Neuronal stem cell (in vitro differentiated cells): ENCODE measurements around the gene TCP1.

Experiments
- DNase-seq: peaks from one replicate; pipeline ENCODE4 v3.0.0-alpha.2; 2013; ENCODE audit warnings: low spot score
- H2AFZ ChIP-seq: one replicate; pipeline ENCODE4 v1.6.1; 2013; ENCODE audit warnings: mild to moderate bottlenecking, low read length, inconsistent platforms
- H2AK5ac ChIP-seq: 2 replicates; pipeline ENCODE4 v1.6.1; 2013; ENCODE audit warnings: low read depth, mild to moderate bottlenecking, inconsistent platforms, low read length, moderate library complexity, mixed read lengths
- H2BK120ac ChIP-seq: 2 replicates; pipeline ENCODE4 v1.6.1; 2013; ENCODE audit warnings: low read depth, mild to moderate bottlenecking, inconsistent platforms, low read length, moderate library complexity, mixed read lengths
- H2BK12ac ChIP-seq: one replicate; pipeline ENCODE4 v1.6.1; 2013; ENCODE audit warnings: low read length, inconsistent platforms
- H2BK15ac ChIP-seq: 2 replicates; pipeline ENCODE4 v1.6.1; 2013; ENCODE audit warnings: mild to moderate bottlenecking, low read length, inconsistent platforms, mixed read lengths
- H2BK5ac ChIP-seq: one replicate; pipeline ENCODE4 v1.6.1; 2013; ENCODE audit warnings: inconsistent platforms, mild to moderate bottlenecking, low read length, moderate library complexity
- H3K14ac ChIP-seq: one replicate; pipeline ENCODE4 v1.6.1; 2013; ENCODE audit warnings: low read length, inconsistent platforms
- H3K18ac ChIP-seq: 2 replicates; pipeline ENCODE4 v1.6.1; 2013; ENCODE audit warnings: low read length, inconsistent platforms
- H3K23ac ChIP-seq: 2 replicates; pipeline ENCODE4 v1.6.1; 2013; ENCODE audit warnings: low read depth, mild to moderate bottlenecking, mixed read lengths, low read length, inconsistent platforms; ENCODE audit not compliant: poor library complexity
- H3K27ac ChIP-seq: replicated peaks from 3 replicates; pipeline ENCODE4 v1.5.1; 2013; ENCODE audit warnings: low read length, inconsistent platforms
- H3K27me3 ChIP-seq, 3 experiments: 2 replicates each; pipeline ENCODE4 v1.6.1; 2013; ENCODE audit warnings: low read length in 3 of 3, mild to moderate bottlenecking in 2 of 3, inconsistent platforms in 1 of 3, low read depth in 1 of 3, mixed read lengths in 1 of 3, moderate library complexity in 1 of 3; ENCODE audit not compliant: control insufficient read depth in 3 of 3, insufficient read depth in 3 of 3
- H3K36me3 ChIP-seq, 2 donors: replicated peaks in 1 of 2; 2 replicates each; pipeline ENCODE4 v1.6.1; 2013; ENCODE audit warnings: low read length in 2 of 2; ENCODE audit not compliant: control insufficient read depth in 2 of 2, insufficient read depth in 2 of 2
- H3K4ac ChIP-seq: 2 replicates; pipeline ENCODE4 v1.6.1; 2013; ENCODE audit warnings: inconsistent platforms, mild to moderate bottlenecking, low read length, moderate library complexity
- H3K4me1 ChIP-seq, 2 donors: 1 replicate in 1 of 2; 2 replicates in 1 of 2; pipeline ENCODE4 v1.6.1; 2013; ENCODE audit warnings: low read length in 2 of 2, low read depth in 1 of 2; ENCODE audit not compliant: control insufficient read depth in 2 of 2, insufficient read depth in 1 of 2
- H3K4me2 ChIP-seq: one replicate; pipeline ENCODE4 v1.6.1; 2013; ENCODE audit warnings: mild to moderate bottlenecking, low read length, inconsistent platforms; ENCODE audit not compliant: insufficient read depth, poor library complexity, severe bottlenecking
- H3K4me3 ChIP-seq, 2 donors: 2 replicates each; pipeline ENCODE4 v1.5.1; 2013; ENCODE audit warnings: low read length in 2 of 2, mild to moderate bottlenecking in 2 of 2, inconsistent platforms in 1 of 2, moderate library complexity in 1 of 2
- H3K79me1 ChIP-seq: one replicate; pipeline ENCODE4 v1.6.1; 2013; ENCODE audit warnings: low read depth, mild to moderate bottlenecking, inconsistent platforms, low read length, moderate library complexity
- H3K9ac ChIP-seq: one replicate; pipeline ENCODE4 v1.6.1; 2013; ENCODE audit warnings: mild to moderate bottlenecking, low read depth, low read length, inconsistent platforms; ENCODE audit not compliant: poor library complexity
- H3K9me3 ChIP-seq, 2 donors: replicated peaks in 1 of 2; 2 replicates each; pipeline versions ENCODE3 to v1.6.1; 2013; ENCODE audit warnings: low read length in 2 of 2, mild to moderate bottlenecking in 2 of 2, inconsistent platforms in 1 of 2, low read depth in 1 of 2, mixed read lengths in 1 of 2, moderate library complexity in 1 of 2; ENCODE audit not compliant: control insufficient read depth in 2 of 2, insufficient read depth in 1 of 2
- H4K8ac ChIP-seq: one replicate; pipeline ENCODE4 v1.6.1; 2013; ENCODE audit warnings: low read depth, mild to moderate bottlenecking, inconsistent platforms, low read length, moderate library complexity
- H4K91ac ChIP-seq: one replicate; pipeline ENCODE4 v1.6.1; 2013; ENCODE audit warnings: low read length, low read depth, mild to moderate bottlenecking, inconsistent platforms; ENCODE audit not compliant: poor library complexity
- WGBS, 2 donors: extraction: QIAGEN DNeasy Blood & Tissue Kit; methylation state at CpG; one replicate each; pipeline ENCODE4 v1.1.7; 2013; ENCODE audit warnings: missing lambda C conversion rate in 2 of 2, mixed read lengths in 1 of 2; ENCODE audit not compliant: insufficient read length in 2 of 2, insufficient replicate concordance in 1 of 2; ENCODE audit errors: extremely low coverage in 2 of 2; 5-methylcytosine and 5-hydroxymethylcytosine counted together

The TCP1 gene

GRCh38 chr6:159760602-159761057, 28.8 kb downstream of the TCP1 start:
- Histone ChIP-seq H3K79me1 (peaks cover 9% of the 10 kb centered on the region), H2AK5ac (no peak overlapping the region), H3K4me2 (peak overlapping the region; percentile 72), H2BK5ac (no peak overlapping the region), H2BK15ac (no peak overlapping the region), H2AFZ (no peak overlapping the region), H2BK120ac (no peak overlapping the region), H3K14ac (no peak overlapping the region), H4K91ac (no peak overlapping the region), H3K4me3 (peak overlapping the region in 1 of 2 donors; percentile 75), H3K4me1 (peaks cover 16 to 28% of the 10 kb centered on the region in 2 donors), H3K27me3 (no peaks in the 10 kb centered on the region), H3K27ac (peak overlapping the region; percentile 84), H3K4ac (no peak overlapping the region), H3K23ac (no peak overlapping the region), H3K18ac (no peak overlapping the region), H3K9ac (no peak overlapping the region), H4K8ac (no peak overlapping the region), H3K36me3 (peaks cover 24 to 78% of the 10 kb centered on the region in 2 donors), H2BK12ac (no peak overlapping the region), H3K9me3 (no peaks in the 10 kb centered on the region)
- DNase-seq: peak; percentile 41
- WGBS, 2 donors: no CpG with 5 or more reads among the region's 3 CpGs

- H2AK5ac ChIP-seq: no peak overlapping the region
- H2BK12ac ChIP-seq: no peak overlapping the region
- H4K8ac ChIP-seq: no peak overlapping the region
- no peak overlapping the region for H3K4me3 ChIP-seq
- H3K27ac ChIP-seq: peak overlapping the region; percentile 84
- H2AFZ ChIP-seq: no peak overlapping the region
- no peak overlapping the region for H3K18ac ChIP-seq
- no peak overlapping the region for H3K4me2 ChIP-seq
- H3K4me1 ChIP-seq: peaks cover 16 to 25% of the 10 kb centered on the region in 2 donors
- no peak for DNase-seq
- H3K14ac ChIP-seq: no peak overlapping the region
- no peak overlapping the region for H3K9ac ChIP-seq
- peaks cover 27 to 78% of the 10 kb centered on the region in 2 donors for H3K36me3 ChIP-seq
- H3K27me3 ChIP-seq: no peaks in the 10 kb centered on the region
- H3K9me3 ChIP-seq: no peaks in the 10 kb centered on the region
- peaks cover 8% of the 10 kb centered on the region for H3K79me1 ChIP-seq
- no peak overlapping the region for H3K23ac ChIP-seq
- no peak overlapping the region for H3K4ac ChIP-seq
- H4K91ac ChIP-seq: no peak overlapping the region
- H2BK120ac ChIP-seq: no peak overlapping the region
- WGBS, 2 donors: no CpG with 5 or more reads among the region's 2 CpGs
- H2BK5ac ChIP-seq: no peak overlapping the region
- no peak overlapping the region for H2BK15ac ChIP-seq
Measured at GRCh38 chr6:159759645-159760044, 29.8 kb downstream of the TCP1 start.

GRCh38 chr6:159758031-159759001, 31.1 kb downstream of the TCP1 start:
- Histone ChIP-seq H3K4ac (no peak overlapping the region), H2AFZ (no peak overlapping the region), H3K18ac (no peak overlapping the region), H2BK5ac (no peak overlapping the region), H3K23ac (no peak overlapping the region), H3K27ac (no peak overlapping the region), H2AK5ac (no peak overlapping the region), H3K27me3 (no peaks in the 10 kb centered on the region), H3K79me1 (peaks cover 5% of the 10 kb centered on the region), H3K4me2 (no peak overlapping the region), H3K4me1 (peaks cover 15 to 21% of the 10 kb centered on the region in 2 donors), H4K8ac (no peak overlapping the region), H4K91ac (no peak overlapping the region), H3K4me3 (no peak overlapping the region), H2BK120ac (no peak overlapping the region), H3K9ac (no peak overlapping the region), H3K9me3 (no peaks in the 10 kb centered on the region), H2BK15ac (no peak overlapping the region), H3K14ac (no peak overlapping the region), H2BK12ac (no peak overlapping the region), H3K36me3 (peaks cover 24 to 79% of the 10 kb centered on the region in 2 donors)
- WGBS, 2 donors: no CpG with 5 or more reads among the region's 7 CpGs
- no peak for DNase-seq

DNA sequence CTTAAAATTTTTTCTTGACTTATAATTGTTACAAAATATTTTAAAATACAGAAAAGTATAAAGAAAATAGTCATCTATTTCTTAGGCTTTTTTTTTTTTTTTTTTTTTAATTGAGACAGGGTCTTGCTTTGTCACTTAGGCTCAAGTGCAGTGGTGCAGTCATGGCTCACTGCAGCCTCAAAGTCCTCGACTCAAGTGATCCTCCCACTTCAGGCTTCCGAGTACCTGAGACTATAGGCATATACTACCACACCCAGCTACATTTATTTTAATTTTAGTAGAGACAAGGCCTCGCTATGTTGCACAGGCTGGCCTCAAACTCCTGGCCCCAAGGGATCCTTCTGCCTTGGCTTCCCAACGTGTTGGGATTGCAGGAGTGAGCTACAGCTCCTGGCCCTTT, 32.9 kb downstream of the TCP1 start:
- Histone ChIP-seq H3K4me2 (no peak overlapping the region), H2AK5ac (no peak overlapping the region), H2BK5ac (no peak overlapping the region), H3K27me3 (no peaks in the 10 kb centered on the region), H3K9ac (no peak overlapping the region), H3K18ac (no peak overlapping the region), H4K8ac (no peak overlapping the region), H3K9me3 (no peaks in the 10 kb centered on the region), H3K23ac (no peak overlapping the region), H3K4me3 (no peak overlapping the region), H3K4ac (no peak overlapping the region), H3K79me1 (no peaks in the 10 kb centered on the region), H4K91ac (no peak overlapping the region), H2BK120ac (no peak overlapping the region), H3K36me3 (peaks cover 25 to 89% of the 10 kb centered on the region in 2 donors), H2BK12ac (no peak overlapping the region), H3K14ac (no peak overlapping the region), H2BK15ac (no peak overlapping the region), H3K4me1 (peaks cover 7 to 13% of the 10 kb centered on the region in 2 donors), H3K27ac (no peak overlapping the region), H2AFZ (no peak overlapping the region)
- DNase-seq: no peak
- WGBS, 2 donors: no CpG with 5 or more reads among the region's 4 CpGs
